GM23338 (cell line): ENCODE results near the gene SSH2. TPM values are rescaled to one million over a fixed set of nuclear protein-coding genes. Genes with fewer than 3 reads are reported as not detected.

Experiments used
- ATAC-seq: fragments of 200-7000 bp; cut with Tn5 transposase; 3 replicates; pipeline ENCODE4 v1.9.1; 2020
- DNase-seq: peaks from one replicate; pipeline ENCODE4 v3.0.0-alpha.2; 2015; ENCODE audit warnings: low spot score
- H2AFZ ChIP-seq: fragments of 200-600 bp; sonication (generic); 2 replicates; pipeline ENCODE4 v1.8.0; 2016; ENCODE audit warnings: antibody characterized with exemption, mild to moderate bottlenecking, moderate library complexity
- H3F3A ChIP-seq: fragments of 200-600 bp; sonication (generic); replicated peaks from 2 replicates; pipeline ENCODE4 v1.8.0; 2017; ENCODE audit warnings: antibody characterized with exemption, mixed run types, low read depth
- H3K27ac ChIP-seq: fragments of 200-600 bp; sonication (generic); 2 replicates; pipeline ENCODE4 v1.6.1; 2016; ENCODE audit warnings: low read depth
- H3K27me3 ChIP-seq: fragments of 200-600 bp; sonication (generic); 2 replicates; pipeline ENCODE4 v1.8.0; 2016; ENCODE audit warnings: mild to moderate bottlenecking, mixed run types, moderate library complexity; ENCODE audit not compliant: insufficient read depth
- H3K36me3 ChIP-seq: fragments of 200-600 bp; sonication (generic); 2 replicates; pipeline ENCODE4 v1.8.0; 2016; ENCODE audit warnings: mild to moderate bottlenecking; ENCODE audit not compliant: insufficient read depth
- H3K4me1 ChIP-seq: fragments of 200-600 bp; sonication (generic); 2 replicates; pipeline ENCODE4 v1.8.0; 2016; ENCODE audit warnings: mild to moderate bottlenecking, moderate library complexity; ENCODE audit not compliant: insufficient read depth
- H3K4me2 ChIP-seq: fragments of 200-600 bp; sonication (generic); 2 replicates; pipeline ENCODE4 v1.7.1; 2017; ENCODE audit warnings: mixed run types
- H3K4me3 ChIP-seq: fragments of 200-600 bp; sonication (generic); 2 replicates; pipeline ENCODE4 v1.6.1; 2016; ENCODE audit warnings: mixed run types
- H3K79me2 ChIP-seq: fragments of 200-600 bp; sonication (generic); replicated peaks from 2 replicates; pipeline ENCODE4 v1.8.0; 2017; ENCODE audit warnings: mild to moderate bottlenecking; ENCODE audit not compliant: insufficient read depth
- H3K9me2 ChIP-seq: fragments of 200-600 bp; sonication (generic); 2 replicates; pipeline ENCODE4 v1.8.0; 2017; ENCODE audit not compliant: insufficient read depth
- H4K20me1 ChIP-seq: fragments of 200-600 bp; sonication (generic); replicated peaks from 2 replicates; pipeline ENCODE4 v1.8.0; 2017; ENCODE audit warnings: mild to moderate bottlenecking; ENCODE audit not compliant: insufficient read depth
- H3K27ac Mint-ChIP-seq: 2 replicates; pipeline ENCODE4 v1.8.0; 2020; ENCODE audit warnings: inconsistent platforms, mild to moderate bottlenecking, moderate library complexity, mixed read lengths
- H3K27me3 Mint-ChIP-seq: 3 replicates; pipeline ENCODE4 v1.8.0; 2022; ENCODE audit warnings: low read depth, mild to moderate bottlenecking, moderate library complexity, mixed read lengths, inconsistent platforms; ENCODE audit not compliant: insufficient read depth, poor library complexity
- H3K36me3 Mint-ChIP-seq: 3 replicates; pipeline ENCODE4 v1.8.0; 2021; ENCODE audit warnings: low read depth, mild to moderate bottlenecking, inconsistent platforms, moderate library complexity, mixed read lengths
- H3K4me1 Mint-ChIP-seq: 3 replicates; pipeline ENCODE4 v1.8.0; 2020; ENCODE audit warnings: mild to moderate bottlenecking, inconsistent platforms, mixed read lengths
- H3K4me3 Mint-ChIP-seq: 3 replicates; pipeline ENCODE4 v1.8.0; 2021; ENCODE audit warnings: moderate library complexity, mild to moderate bottlenecking, inconsistent platforms, mixed read lengths
- H3K9me3 Mint-ChIP-seq: 3 replicates; pipeline ENCODE4 v1.8.0; 2020; ENCODE audit warnings: moderate library complexity, mild to moderate bottlenecking, inconsistent platforms, mixed read lengths
- EZH2 ChIP-seq: fragments of 200-600 bp; sonication (generic); IDR thresholded peaks from one replicate; pipeline ENCODE4 v1.8.0; 2017; ENCODE audit warnings: antibody characterized with exemption, mild to moderate bottlenecking, low read depth; ENCODE audit not compliant: unreplicated experiment
- EZH2phosphoT487 ChIP-seq: fragments of 200-600 bp; sonication (generic); IDR thresholded peaks from one replicate; pipeline ENCODE4 v1.8.1; 2018; ENCODE audit warnings: antibody characterized with exemption; ENCODE audit not compliant: unreplicated experiment
- JUNB ChIP-seq: IDR thresholded peaks from one replicate; pipeline ENCODE4 v1.6.1; 2016; ENCODE audit warnings: antibody characterized with exemption; ENCODE audit not compliant: unreplicated experiment
- POLR2AphosphoS5 ChIP-seq: IDR thresholded peaks from 2 replicates; pipeline ENCODE4 v1.6.1; 2016; ENCODE audit warnings: antibody characterized with exemption, low read depth
- polyA plus RNA-seq: library from polyadenylated mRNA; unstranded; fragments of >200 nt; fragmentation: Nextera tagmentation; extraction: Ambion mirVana; gene quantifications from 2 replicates; pipeline ENCODE4 v1.2.1, GENCODE V29; 2016
- total RNA-seq: library from RNA; depleted of rRNA; stranded (reverse); fragments of >200 nt; shearing (Covaris generic); gene quantifications from 2 replicates; pipeline ENCODE4 v1.2.3, GENCODE V29; 2014
- TF ChIP-seq, protein P1 (sequence below): IDR thresholded peaks from one replicate; pipeline ENCODE4 v1.6.1; 2018; ENCODE audit warnings: antibody characterized with exemption; ENCODE audit not compliant: unreplicated experiment
- TF ChIP-seq, protein P2 (sequence below): fragments of 250-450 bp; sonication (Bioruptor Pico); IDR thresholded peaks from 2 replicates; pipeline ENCODE4 v1.5.0; 2020; ENCODE audit warnings: mild to moderate bottlenecking, moderate library complexity

SSH2 gene
- total and polyA plus RNA-seq, 2 experiments from 2014 or later: 9.9 to 12.1 TPM

- TF ChIP-seq, protein P1, sequence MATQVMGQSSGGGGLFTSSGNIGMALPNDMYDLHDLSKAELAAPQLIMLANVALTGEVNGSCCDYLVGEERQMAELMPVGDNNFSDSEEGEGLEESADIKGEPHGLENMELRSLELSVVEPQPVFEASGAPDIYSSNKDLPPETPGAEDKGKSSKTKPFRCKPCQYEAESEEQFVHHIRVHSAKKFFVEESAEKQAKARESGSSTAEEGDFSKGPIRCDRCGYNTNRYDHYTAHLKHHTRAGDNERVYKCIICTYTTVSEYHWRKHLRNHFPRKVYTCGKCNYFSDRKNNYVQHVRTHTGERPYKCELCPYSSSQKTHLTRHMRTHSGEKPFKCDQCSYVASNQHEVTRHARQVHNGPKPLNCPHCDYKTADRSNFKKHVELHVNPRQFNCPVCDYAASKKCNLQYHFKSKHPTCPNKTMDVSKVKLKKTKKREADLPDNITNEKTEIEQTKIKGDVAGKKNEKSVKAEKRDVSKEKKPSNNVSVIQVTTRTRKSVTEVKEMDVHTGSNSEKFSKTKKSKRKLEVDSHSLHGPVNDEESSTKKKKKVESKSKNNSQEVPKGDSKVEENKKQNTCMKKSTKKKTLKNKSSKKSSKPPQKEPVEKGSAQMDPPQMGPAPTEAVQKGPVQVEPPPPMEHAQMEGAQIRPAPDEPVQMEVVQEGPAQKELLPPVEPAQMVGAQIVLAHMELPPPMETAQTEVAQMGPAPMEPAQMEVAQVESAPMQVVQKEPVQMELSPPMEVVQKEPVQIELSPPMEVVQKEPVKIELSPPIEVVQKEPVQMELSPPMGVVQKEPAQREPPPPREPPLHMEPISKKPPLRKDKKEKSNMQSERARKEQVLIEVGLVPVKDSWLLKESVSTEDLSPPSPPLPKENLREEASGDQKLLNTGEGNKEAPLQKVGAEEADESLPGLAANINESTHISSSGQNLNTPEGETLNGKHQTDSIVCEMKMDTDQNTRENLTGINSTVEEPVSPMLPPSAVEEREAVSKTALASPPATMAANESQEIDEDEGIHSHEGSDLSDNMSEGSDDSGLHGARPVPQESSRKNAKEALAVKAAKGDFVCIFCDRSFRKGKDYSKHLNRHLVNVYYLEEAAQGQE: no peak
- no peak for TF ChIP-seq JUNB
Observed at GRCh38 chr17:29629839-29630238, 300.2 kb downstream of the SSH2 start (continued).

GRCh38 chr17:29628644-29629043 lies 301.4 kb downstream of the SSH2 start:
- Histone ChIP-seq H3K9me2 (0 out of 2 replicates have a peak, but pooled peaks cover 4% of the 10 kb centered on the region), H3K4me2 (no peak overlapping the region), H3F3A (no peaks in the 10 kb centered on the region; the same call in 1 of the 2 replicates), H2AFZ (no peak overlapping the region), H4K20me1 (no peaks in the 10 kb centered on the region), H3K4me3 (no peak overlapping the region), H3K27ac (no peak overlapping the region), H3K36me3 (no peaks in the 10 kb centered on the region), H3K4me1 (peaks cover 6% of the 10 kb centered on the region), H3K79me2 (no peaks in the 10 kb centered on the region), H3K27me3 (peaks cover 10% of the 10 kb centered on the region)
- DNase-seq: no peak
- ATAC-seq: no peak
- no peak for TF ChIP-seq JUNB
- TF ChIP-seq POLR2AphosphoS5: no peak
- Mint-ChIP-seq H3K27ac (no peak overlapping the region), H3K27me3 (peaks cover 4% of the 10 kb centered on the region), H3K9me3 (no peaks in the 10 kb centered on the region), H3K4me3 (no peak overlapping the region), H3K36me3 (no peaks in the 10 kb centered on the region; the same call in 2 of the 3 replicates), H3K4me1 (peaks cover 12% of the 10 kb centered on the region)

DNA sequence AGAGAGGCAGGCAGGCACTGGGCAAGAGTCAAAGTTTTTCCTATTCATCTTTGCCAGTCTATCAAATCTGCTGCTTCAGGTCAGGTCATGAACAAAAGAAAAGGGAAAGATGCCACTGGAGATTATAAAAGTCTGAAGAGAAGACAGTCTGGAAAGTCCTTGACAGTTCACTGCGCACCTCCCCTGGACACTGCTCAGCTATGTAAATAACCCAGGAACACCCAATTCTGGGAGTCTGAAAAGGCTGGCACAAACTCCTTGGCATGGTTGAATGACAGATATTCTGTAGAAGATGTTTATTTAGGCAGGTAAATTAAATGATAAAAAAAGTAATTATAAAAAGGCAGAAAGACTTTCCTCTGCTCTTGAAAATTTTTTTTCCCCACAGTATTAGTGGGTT lies 302.1 kb downstream of the SSH2 start:
- Histone ChIP-seq H3K4me2 (no peak overlapping the region), H3K79me2 (no peaks in the 10 kb centered on the region), H3K4me3 (no peak overlapping the region), H3K9me2 (0 out of 2 replicates have a peak, but pooled peaks cover 4% of the 10 kb centered on the region), H2AFZ (no peak overlapping the region), H3F3A (no peaks in the 10 kb centered on the region; the same call in none of the 2 replicates), H3K27ac (no peak overlapping the region), H3K36me3 (no peaks in the 10 kb centered on the region), H3K27me3 (peaks cover 13% of the 10 kb centered on the region), H4K20me1 (no peaks in the 10 kb centered on the region), H3K4me1 (peaks cover 7% of the 10 kb centered on the region)
- Mint-ChIP-seq H3K4me1 (peaks cover 18% of the 10 kb centered on the region), H3K36me3 (no peaks in the 10 kb centered on the region; the same call in 2 of the 3 replicates), H3K9me3 (no peaks in the 10 kb centered on the region), H3K4me3 (no peak overlapping the region), H3K27ac (no peak overlapping the region), H3K27me3 (peaks cover 5% of the 10 kb centered on the region)
- ATAC-seq (no peak), DNase-seq (no peak)
- TF ChIP-seq, protein P2, sequence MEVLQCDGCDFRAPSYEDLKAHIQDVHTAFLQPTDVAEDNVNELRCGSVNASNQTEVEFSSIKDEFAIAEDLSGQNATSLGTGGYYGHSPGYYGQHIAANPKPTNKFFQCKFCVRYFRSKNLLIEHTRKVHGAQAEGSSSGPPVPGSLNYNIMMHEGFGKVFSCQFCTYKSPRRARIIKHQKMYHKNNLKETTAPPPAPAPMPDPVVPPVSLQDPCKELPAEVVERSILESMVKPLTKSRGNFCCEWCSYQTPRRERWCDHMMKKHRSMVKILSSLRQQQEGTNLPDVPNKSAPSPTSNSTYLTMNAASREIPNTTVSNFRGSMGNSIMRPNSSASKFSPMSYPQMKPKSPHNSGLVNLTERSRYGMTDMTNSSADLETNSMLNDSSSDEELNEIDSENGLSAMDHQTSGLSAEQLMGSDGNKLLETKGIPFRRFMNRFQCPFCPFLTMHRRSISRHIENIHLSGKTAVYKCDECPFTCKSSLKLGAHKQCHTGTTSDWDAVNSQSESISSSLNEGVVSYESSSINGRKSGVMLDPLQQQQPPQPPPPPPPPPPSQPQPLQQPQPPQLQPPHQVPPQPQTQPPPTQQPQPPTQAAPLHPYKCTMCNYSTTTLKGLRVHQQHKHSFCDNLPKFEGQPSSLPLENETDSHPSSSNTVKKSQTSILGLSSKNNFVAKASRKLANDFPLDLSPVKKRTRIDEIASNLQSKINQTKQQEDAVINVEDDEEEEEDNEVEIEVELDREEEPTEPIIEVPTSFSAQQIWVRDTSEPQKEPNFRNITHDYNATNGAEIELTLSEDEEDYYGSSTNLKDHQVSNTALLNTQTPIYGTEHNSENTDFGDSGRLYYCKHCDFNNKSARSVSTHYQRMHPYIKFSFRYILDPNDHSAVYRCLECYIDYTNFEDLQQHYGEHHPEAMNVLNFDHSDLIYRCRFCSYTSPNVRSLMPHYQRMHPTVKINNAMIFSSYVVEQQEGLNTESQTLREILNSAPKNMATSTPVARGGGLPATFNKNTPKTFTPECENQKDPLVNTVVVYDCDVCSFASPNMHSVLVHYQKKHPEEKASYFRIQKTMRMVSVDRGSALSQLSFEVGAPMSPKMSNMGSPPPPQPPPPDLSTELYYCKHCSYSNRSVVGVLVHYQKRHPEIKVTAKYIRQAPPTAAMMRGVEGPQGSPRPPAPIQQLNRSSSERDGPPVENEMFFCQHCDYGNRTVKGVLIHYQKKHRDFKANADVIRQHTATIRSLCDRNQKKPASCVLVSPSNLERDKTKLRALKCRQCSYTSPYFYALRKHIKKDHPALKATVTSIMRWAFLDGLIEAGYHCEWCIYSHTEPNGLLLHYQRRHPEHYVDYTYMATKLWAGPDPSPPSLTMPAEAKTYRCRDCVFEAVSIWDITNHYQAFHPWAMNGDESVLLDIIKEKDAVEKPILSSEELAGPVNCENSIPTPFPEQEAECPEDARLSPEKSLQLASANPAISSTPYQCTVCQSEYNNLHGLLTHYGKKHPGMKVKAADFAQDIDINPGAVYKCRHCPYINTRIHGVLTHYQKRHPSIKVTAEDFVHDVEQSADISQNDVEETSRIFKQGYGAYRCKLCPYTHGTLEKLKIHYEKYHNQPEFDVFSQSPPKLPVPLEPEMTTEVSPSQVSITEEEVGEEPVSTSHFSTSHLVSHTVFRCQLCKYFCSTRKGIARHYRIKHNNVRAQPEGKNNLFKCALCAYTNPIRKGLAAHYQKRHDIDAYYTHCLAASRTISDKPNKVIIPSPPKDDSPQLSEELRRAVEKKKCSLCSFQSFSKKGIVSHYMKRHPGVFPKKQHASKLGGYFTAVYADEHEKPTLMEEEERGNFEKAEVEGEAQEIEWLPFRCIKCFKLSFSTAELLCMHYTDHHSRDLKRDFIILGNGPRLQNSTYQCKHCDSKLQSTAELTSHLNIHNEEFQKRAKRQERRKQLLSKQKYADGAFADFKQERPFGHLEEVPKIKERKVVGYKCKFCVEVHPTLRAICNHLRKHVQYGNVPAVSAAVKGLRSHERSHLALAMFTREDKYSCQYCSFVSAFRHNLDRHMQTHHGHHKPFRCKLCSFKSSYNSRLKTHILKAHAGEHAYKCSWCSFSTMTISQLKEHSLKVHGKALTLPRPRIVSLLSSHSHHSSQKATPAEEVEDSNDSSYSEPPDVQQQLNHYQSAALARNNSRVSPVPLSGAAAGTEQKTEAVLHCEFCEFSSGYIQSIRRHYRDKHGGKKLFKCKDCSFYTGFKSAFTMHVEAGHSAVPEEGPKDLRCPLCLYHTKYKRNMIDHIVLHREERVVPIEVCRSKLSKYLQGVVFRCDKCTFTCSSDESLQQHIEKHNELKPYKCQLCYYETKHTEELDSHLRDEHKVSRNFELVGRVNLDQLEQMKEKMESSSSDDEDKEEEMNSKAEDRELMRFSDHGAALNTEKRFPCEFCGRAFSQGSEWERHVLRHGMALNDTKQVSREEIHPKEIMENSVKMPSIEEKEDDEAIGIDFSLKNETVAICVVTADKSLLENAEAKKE (CRISPR knock-in tag): no peak
- TF ChIP-seq EZH2 (no peak), EZH2phosphoT487 (no peak)
- TF ChIP-seq, protein P1: no peak
